ENCODE results near the gene SLC22A23.

GRCh38 chr6:3331494-3331893 is 125.4 kb downstream of the SLC22A23 start:
- TF ChIP-seq, protein P1, sequence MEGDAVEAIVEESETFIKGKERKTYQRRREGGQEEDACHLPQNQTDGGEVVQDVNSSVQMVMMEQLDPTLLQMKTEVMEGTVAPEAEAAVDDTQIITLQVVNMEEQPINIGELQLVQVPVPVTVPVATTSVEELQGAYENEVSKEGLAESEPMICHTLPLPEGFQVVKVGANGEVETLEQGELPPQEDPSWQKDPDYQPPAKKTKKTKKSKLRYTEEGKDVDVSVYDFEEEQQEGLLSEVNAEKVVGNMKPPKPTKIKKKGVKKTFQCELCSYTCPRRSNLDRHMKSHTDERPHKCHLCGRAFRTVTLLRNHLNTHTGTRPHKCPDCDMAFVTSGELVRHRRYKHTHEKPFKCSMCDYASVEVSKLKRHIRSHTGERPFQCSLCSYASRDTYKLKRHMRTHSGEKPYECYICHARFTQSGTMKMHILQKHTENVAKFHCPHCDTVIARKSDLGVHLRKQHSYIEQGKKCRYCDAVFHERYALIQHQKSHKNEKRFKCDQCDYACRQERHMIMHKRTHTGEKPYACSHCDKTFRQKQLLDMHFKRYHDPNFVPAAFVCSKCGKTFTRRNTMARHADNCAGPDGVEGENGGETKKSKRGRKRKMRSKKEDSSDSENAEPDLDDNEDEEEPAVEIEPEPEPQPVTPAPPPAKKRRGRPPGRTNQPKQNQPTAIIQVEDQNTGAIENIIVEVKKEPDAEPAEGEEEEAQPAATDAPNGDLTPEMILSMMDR (IDR thresholded peaks at IDR 0.05; ENCODE audit: low read depth, low read length), result no peak
- TF ChIP-seq EZH2phosphoT487 (IDR thresholded peaks at IDR 0.05; ENCODE audit: low read depth), result no peak

Measured in OCI-LY3 (cell line).